ENCODE data around the gene UBR3.

UBR3 gene

DNA sequence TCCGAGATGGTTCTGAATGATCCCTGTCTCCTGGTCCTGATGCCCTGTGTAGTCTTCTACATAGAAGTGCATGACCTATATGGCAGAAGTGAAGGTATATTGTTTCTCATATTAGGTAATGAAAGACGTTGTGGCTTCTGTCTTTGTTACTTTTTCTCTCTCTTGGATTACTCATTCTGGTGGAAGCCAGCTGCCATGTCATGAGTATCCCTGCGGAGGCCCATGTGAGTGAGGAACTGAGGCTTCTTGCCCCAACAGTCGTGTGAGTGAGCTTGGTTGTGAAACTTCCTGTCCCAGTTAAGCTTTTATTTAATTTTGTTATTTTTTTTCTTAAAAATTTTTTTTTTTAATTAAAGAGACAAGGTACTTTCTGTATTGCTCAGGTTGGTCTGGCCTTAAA is 134.7 kb downstream of the UBR3 start:
- Histone ChIP-seq H3K4me3 (ENCODE audit: low read depth in 1 of 2, low read length in 2 of 2) (no peak overlapping the region), H3K27me3 (ENCODE audit: low read depth, low read length) (no peaks in the 10 kb centered on the region), H3K9me3 (ENCODE audit: control insufficient read depth in 1 of 2, low read length in 2 of 2) (peaks cover 0 to 3% of the 10 kb centered on the region in 2 donors), H3K4me1 (ENCODE audit: control insufficient read depth in 1 of 2, insufficient read depth in 2 of 2, low read length in 2 of 2) (no peaks in the 10 kb centered on the region), H3K27ac (ENCODE audit: low read length) (no peak overlapping the region), H3K36me3 (ENCODE audit: control insufficient read depth in 1 of 2, insufficient read depth in 2 of 2, low read length in 2 of 2) (peaks cover 20 to 42% of the 10 kb centered on the region in 2 donors)

DNA sequence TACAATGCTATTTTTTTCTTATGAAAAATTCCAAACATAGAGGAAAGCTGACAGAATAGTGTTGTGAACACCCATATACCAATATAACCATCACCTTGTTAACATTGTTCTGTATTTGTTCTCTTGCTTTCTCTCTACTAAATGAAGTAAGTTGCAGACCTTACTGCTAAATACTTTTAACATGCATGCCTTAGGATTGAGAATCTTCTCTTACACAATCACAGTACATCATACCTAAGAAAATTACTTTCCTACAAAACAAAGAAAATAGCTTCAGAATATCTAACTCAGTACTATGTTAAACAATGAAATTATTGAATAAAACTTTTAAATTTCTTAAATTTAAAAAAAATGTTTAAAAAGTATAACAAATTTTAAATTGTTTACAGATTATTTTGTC is 136.5 kb downstream of the UBR3 start:
- H3K27ac ChIP-seq (ENCODE audit: low read length) = no peak overlapping the region
- peaks cover 13 to 27% of the 10 kb centered on the region in 2 donors for H3K36me3 ChIP-seq (ENCODE audit: control insufficient read depth in 1 of 2, insufficient read depth in 2 of 2, low read length in 2 of 2)

DNA sequence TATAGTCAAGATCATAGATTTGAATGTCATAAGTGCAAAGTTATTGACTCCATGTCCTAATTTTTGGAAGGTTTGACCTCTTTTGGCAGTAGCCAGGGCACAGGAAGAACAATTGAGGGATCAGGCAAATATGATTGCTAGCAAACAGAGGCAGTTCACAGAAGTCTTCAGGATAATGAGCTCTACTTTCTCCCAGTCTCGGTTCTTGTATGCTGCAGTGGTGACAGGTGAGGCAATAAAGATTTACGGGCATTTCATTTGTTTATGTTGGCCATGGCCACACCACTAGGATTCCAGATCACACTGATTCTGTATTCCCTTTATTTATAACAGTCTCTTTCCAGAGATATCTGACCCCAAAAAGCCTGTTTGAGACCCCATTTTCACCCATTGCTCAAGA is 137.5 kb downstream of the UBR3 start:
- H3K36me3 ChIP-seq (ENCODE audit: control insufficient read depth in 1 of 2, insufficient read depth in 2 of 2, low read length in 2 of 2) = peaks cover 6 to 18% of the 10 kb centered on the region in 2 donors
- H3K4me1 ChIP-seq (ENCODE audit: control insufficient read depth in 1 of 2, insufficient read depth in 2 of 2, low read length in 2 of 2) = no peaks in the 10 kb centered on the region
- H3K4me3 ChIP-seq (ENCODE audit: low read depth in 1 of 2, low read length in 2 of 2) = no peak overlapping the region
- H3K9me3 ChIP-seq (ENCODE audit: control insufficient read depth in 1 of 2, low read length in 2 of 2) = no peaks in the 10 kb centered on the region
- H3K27me3 ChIP-seq (ENCODE audit: low read depth, low read length) = no peaks in the 10 kb centered on the region
- H3K27ac ChIP-seq (ENCODE audit: low read length) = no peak overlapping the region

More for the DNA sequence above, 136.5 kb downstream of the UBR3 start:
- Histone ChIP-seq H3K4me3 (ENCODE audit: low read depth in 1 of 2, low read length in 2 of 2) (no peak overlapping the region), H3K27me3 (ENCODE audit: low read depth, low read length) (no peaks in the 10 kb centered on the region), H3K9me3 (ENCODE audit: control insufficient read depth in 1 of 2, low read length in 2 of 2) (peaks cover 0 to 3% of the 10 kb centered on the region in 2 donors), H3K4me1 (ENCODE audit: control insufficient read depth in 1 of 2, insufficient read depth in 2 of 2, low read length in 2 of 2) (no peaks in the 10 kb centered on the region)

DNA sequence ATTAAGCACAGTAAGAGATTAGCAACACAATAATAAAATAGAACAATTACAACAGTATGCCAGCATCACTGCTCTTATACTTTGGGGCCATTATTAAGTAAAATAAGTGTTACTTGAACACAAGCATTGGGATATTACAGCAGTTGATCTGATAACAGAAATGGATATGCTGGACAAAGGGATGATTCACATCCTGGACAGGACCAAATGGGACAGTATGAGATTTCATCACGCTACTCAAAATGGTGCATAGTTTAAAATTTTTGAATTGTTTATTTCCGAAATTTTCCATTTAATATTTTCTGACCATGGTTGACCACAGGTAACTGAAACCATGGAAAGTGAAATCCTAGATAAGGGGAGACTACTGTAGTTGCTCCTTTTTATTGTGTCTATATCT is 138.2 kb downstream of the UBR3 start:
- Histone ChIP-seq H3K4me1 (ENCODE audit: control insufficient read depth in 1 of 2, insufficient read depth in 2 of 2, low read length in 2 of 2) (no peaks in the 10 kb centered on the region), H3K27me3 (ENCODE audit: low read depth, low read length) (no peaks in the 10 kb centered on the region), H3K9me3 (ENCODE audit: control insufficient read depth in 1 of 2, low read length in 2 of 2) (no peaks in the 10 kb centered on the region), H3K36me3 (ENCODE audit: control insufficient read depth in 1 of 2, insufficient read depth in 2 of 2, low read length in 2 of 2) (peaks cover 6 to 15% of the 10 kb centered on the region in 2 donors), H3K27ac (ENCODE audit: low read length) (no peak overlapping the region), H3K4me3 (ENCODE audit: low read depth in 1 of 2, low read length in 2 of 2) (no peak overlapping the region)

DNA sequence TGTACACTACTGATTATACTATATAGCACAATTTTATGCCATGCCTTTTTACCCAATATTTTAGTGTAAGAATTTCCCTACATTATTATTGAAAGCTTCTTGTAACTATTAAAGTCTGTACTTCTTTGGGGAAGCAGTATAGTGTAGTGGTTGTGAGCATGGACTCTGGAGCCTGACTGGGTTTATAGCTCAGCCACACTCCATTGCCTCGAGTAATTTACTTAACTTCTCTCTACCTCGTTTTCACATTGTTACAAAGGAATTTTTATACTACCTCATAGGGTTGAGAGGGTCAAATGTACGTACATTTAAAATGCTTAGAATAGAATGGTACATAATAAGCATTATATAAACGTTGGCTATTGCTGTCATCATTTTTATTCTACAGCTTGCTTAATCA is 139.2 kb downstream of the UBR3 start:
- H3K27me3 ChIP-seq (ENCODE audit: low read depth, low read length) = no peaks in the 10 kb centered on the region
- no peak overlapping the region for H3K27ac ChIP-seq (ENCODE audit: low read length)
- H3K4me1 ChIP-seq (ENCODE audit: control insufficient read depth in 1 of 2, insufficient read depth in 2 of 2, low read length in 2 of 2) = no peaks in the 10 kb centered on the region
- H3K9me3 ChIP-seq (ENCODE audit: control insufficient read depth in 1 of 2, low read length in 2 of 2) = no peaks in the 10 kb centered on the region
- peaks cover 6 to 9% of the 10 kb centered on the region in 2 donors for H3K36me3 ChIP-seq (ENCODE audit: control insufficient read depth in 1 of 2, insufficient read depth in 2 of 2, low read length in 2 of 2)
- no peak overlapping the region for H3K4me3 ChIP-seq (ENCODE audit: low read depth in 1 of 2, low read length in 2 of 2)

DNA sequence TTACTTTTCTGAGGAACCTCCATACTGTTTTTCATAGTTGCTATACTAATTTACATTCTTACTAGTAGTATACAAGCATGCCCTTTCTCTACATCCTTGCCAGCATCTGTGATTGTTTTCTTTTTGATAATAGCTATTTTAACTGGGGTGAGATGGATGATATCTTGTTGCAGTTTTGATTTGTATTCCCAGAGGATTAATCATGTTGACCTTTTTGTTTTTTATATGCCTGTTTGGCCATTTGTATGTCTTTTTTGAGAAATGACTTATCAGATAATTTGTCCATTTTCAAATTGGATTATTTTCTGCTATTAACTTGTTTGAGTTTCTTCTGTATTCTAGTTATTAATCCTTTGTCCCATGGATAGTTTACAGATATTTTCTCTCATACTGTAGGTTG is 141.5 kb downstream of the UBR3 start:
- no peaks in the 10 kb centered on the region for H3K27me3 ChIP-seq (ENCODE audit: low read depth, low read length)
- peaks cover 6% of the 10 kb centered on the region in 2 donors for H3K36me3 ChIP-seq (ENCODE audit: control insufficient read depth in 1 of 2, insufficient read depth in 2 of 2, low read length in 2 of 2)

DNA sequence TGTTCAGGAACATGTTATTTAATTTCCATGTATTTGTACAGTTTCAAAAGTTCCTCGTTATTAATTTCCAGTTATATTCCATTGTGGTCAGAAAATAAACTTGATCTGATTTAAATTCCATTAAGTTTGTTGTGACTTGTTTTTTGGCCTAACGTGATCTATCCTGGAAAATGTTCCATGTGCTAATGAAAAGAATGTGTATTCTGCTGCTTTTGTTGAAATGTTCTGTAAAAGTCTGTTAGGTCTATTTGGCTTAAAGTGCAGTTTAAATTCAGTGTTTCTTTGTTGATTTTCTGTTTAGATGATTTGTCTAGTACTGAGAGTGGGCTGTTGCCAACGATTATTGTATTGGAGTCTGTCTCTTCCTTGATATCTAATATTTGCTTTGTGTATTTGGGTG is 148.0 kb downstream of the UBR3 start:
- H3K4me1 ChIP-seq (ENCODE audit: control insufficient read depth in 1 of 2, insufficient read depth in 2 of 2, low read length in 2 of 2) = no peaks in the 10 kb centered on the region
- H3K27me3 ChIP-seq (ENCODE audit: low read depth, low read length) = no peaks in the 10 kb centered on the region
- H3K9me3 ChIP-seq (ENCODE audit: control insufficient read depth in 1 of 2, low read length in 2 of 2) = peaks cover 8 to 9% of the 10 kb centered on the region in 2 donors
- no peak overlapping the region for H3K4me3 ChIP-seq (ENCODE audit: low read depth in 1 of 2, low read length in 2 of 2)
- H3K27ac ChIP-seq (ENCODE audit: low read length) = no peak overlapping the region
- H3K36me3 ChIP-seq (ENCODE audit: control insufficient read depth in 1 of 2, insufficient read depth in 2 of 2, low read length in 2 of 2) = peaks cover 0 to 25% of the 10 kb centered on the region in 2 donors

More for the DNA sequence above, 141.5 kb downstream of the UBR3 start:
- no peak overlapping the region for H3K27ac ChIP-seq (ENCODE audit: low read length)
- no peak overlapping the region for H3K4me3 ChIP-seq (ENCODE audit: low read depth in 1 of 2, low read length in 2 of 2)
- H3K9me3 ChIP-seq (ENCODE audit: control insufficient read depth in 1 of 2, low read length in 2 of 2) = no peaks in the 10 kb centered on the region
- no peaks in the 10 kb centered on the region for H3K4me1 ChIP-seq (ENCODE audit: control insufficient read depth in 1 of 2, insufficient read depth in 2 of 2, low read length in 2 of 2)

DNA sequence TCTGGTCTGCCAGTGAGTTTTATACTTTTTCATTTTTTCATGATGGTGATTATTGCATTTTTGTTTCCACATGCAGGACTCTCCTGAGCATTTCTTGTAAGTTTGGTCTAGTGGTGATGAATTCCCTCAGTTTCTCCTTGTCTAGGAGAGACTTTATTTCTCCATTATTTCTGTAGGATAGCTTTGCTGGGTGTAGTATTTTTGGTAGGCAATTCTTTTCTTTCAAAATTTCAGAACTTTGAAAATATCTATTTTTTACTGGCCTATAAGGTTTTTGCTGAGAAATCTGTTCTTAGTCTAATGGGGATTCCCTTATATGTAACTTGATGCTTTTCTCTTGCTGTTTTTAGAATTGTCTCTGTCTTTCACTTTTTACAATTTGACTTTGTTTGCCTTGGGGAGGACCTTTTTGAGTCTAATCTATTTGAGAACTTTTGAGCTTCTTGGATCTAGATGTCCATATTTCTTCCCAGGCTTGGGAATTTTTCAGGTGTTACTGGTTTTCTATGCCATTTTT is 149.1 kb downstream of the UBR3 start:
- Histone ChIP-seq H3K27me3 (ENCODE audit: low read depth, low read length) (no peaks in the 10 kb centered on the region), H3K27ac (ENCODE audit: low read length) (no peak overlapping the region), H3K4me3 (ENCODE audit: low read depth in 1 of 2, low read length in 2 of 2) (no peak overlapping the region), H3K4me1 (ENCODE audit: control insufficient read depth in 1 of 2, insufficient read depth in 2 of 2, low read length in 2 of 2) (no peaks in the 10 kb centered on the region), H3K36me3 (ENCODE audit: control insufficient read depth in 1 of 2, insufficient read depth in 2 of 2, low read length in 2 of 2) (peaks cover 0 to 25% of the 10 kb centered on the region in 2 donors), H3K9me3 (ENCODE audit: control insufficient read depth in 1 of 2, low read length in 2 of 2) (peaks cover 8 to 9% of the 10 kb centered on the region in 2 donors)

DNA sequence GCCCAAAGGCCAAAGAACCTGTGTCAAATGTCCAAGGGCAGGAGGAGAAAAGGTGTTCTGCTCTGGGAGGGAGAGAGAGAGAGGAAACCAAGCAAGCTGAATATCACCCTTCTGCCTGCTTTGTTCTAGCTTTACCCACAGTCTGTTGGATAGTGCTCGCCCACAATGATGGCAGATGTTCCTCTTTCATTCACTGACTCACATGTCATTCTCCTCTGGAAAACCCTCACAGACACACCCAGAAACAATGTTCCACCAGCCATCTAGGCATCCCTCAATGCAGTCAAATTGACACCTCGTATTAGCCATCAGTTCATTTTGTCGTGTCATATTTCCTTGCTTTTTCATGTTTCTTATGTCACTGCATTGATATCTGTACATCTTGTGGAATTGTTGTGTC is 150.3 kb downstream of the UBR3 start:
- H3K4me1 ChIP-seq (ENCODE audit: control insufficient read depth in 1 of 2, insufficient read depth in 2 of 2, low read length in 2 of 2) = no peaks in the 10 kb centered on the region
- H3K4me3 ChIP-seq (ENCODE audit: low read depth in 1 of 2, low read length in 2 of 2) = no peak overlapping the region
- H3K27me3 ChIP-seq (ENCODE audit: low read depth, low read length) = no peaks in the 10 kb centered on the region
- no peak overlapping the region for H3K27ac ChIP-seq (ENCODE audit: low read length)
- peaks cover 0 to 25% of the 10 kb centered on the region in 2 donors for H3K36me3 ChIP-seq (ENCODE audit: control insufficient read depth in 1 of 2, insufficient read depth in 2 of 2, low read length in 2 of 2)
- H3K9me3 ChIP-seq (ENCODE audit: control insufficient read depth in 1 of 2, low read length in 2 of 2) = peaks cover 8 to 9% of the 10 kb centered on the region in 2 donors

DNA sequence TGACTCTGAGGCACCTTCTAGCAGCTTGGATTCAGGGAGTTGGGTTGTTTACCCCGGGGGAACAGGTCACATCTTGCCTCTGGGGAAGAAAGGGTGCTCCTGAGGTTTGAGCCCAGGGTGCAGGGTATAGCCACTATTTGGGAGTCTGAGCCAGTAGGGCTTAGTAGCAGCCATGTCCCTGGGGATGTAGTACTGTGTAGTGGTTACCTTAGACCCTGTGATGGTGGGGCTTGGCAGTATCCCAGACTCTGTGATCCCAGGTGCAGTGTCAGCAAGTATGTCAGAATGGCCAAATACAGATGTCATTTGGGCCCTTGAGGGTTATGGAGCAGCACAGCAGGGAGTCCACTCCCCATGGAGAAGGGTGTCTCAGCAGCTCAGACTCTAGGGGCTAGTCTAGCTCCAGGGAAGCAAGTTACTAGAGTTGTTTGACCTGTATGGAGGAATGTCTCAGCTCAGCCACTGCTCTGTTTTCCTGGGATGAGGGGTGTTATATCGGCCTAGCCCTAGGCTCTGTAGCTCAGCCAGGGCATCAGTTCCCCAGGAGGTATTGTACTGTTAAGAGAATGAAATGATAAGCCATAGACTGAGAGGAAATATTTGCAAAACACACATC is 151.3 kb downstream of the UBR3 start:
- Histone ChIP-seq H3K36me3 (ENCODE audit: control insufficient read depth in 1 of 2, insufficient read depth in 2 of 2, low read length in 2 of 2) (peaks cover 0 to 28% of the 10 kb centered on the region in 2 donors), H3K27ac (ENCODE audit: low read length) (no peak overlapping the region), H3K9me3 (ENCODE audit: control insufficient read depth in 1 of 2, low read length in 2 of 2) (peaks cover 8 to 9% of the 10 kb centered on the region in 2 donors), H3K4me3 (ENCODE audit: low read depth in 1 of 2, low read length in 2 of 2) (no peak overlapping the region), H3K4me1 (ENCODE audit: control insufficient read depth in 1 of 2, insufficient read depth in 2 of 2, low read length in 2 of 2) (no peaks in the 10 kb centered on the region), H3K27me3 (ENCODE audit: low read depth, low read length) (no peaks in the 10 kb centered on the region)

DNA sequence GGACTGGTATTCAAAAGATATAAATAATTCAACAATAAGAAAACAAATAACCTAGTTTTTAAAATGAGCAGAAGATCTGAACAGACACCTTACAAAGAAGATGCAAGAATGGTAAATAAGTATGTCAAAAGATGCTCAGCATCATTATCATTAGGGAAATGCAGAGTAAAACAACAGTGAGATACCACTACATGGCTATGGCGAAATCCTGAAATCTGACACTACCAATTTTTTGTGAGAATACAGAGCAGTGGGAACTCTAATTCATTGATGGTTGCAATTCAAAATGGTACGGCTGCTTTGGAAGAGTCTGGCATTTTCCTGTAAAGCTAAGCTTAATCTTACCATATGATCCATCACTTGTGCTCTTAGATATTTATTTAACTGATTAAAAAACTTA is 151.8 kb downstream of the UBR3 start:
- Histone ChIP-seq H3K36me3 (ENCODE audit: control insufficient read depth in 1 of 2, insufficient read depth in 2 of 2, low read length in 2 of 2) (peaks cover 0 to 28% of the 10 kb centered on the region in 2 donors), H3K27ac (ENCODE audit: low read length) (no peak overlapping the region), H3K27me3 (ENCODE audit: low read depth, low read length) (no peaks in the 10 kb centered on the region), H3K4me3 (ENCODE audit: low read depth in 1 of 2, low read length in 2 of 2) (no peak overlapping the region), H3K4me1 (ENCODE audit: control insufficient read depth in 1 of 2, insufficient read depth in 2 of 2, low read length in 2 of 2) (no peaks in the 10 kb centered on the region), H3K9me3 (ENCODE audit: control insufficient read depth in 1 of 2, low read length in 2 of 2) (peaks cover 8 to 9% of the 10 kb centered on the region in 2 donors)

DNA sequence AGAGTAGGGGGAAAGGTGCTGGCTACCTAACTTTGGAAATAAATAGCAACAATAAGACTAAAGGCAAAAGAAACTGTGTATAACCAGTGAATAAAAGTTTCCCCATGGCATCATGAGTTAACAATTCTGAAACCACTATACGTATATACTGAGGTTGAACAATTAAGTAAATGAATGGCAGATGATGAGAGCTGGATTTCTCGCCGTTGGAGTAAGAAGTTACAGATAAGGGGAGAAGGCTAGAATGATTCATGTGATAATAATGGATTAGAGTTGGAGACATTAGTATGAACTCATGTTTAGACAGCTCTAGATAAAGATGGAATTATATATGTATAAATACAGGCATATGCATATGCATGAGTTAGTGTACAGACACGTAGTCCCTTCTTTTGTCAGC is 152.7 kb downstream of the UBR3 start:
- peaks cover 8 to 9% of the 10 kb centered on the region in 2 donors for H3K9me3 ChIP-seq (ENCODE audit: control insufficient read depth in 1 of 2, low read length in 2 of 2)

More for the DNA sequence above, 152.7 kb downstream of the UBR3 start:
- H3K27ac ChIP-seq (ENCODE audit: low read length) = no peak overlapping the region
- H3K4me1 ChIP-seq (ENCODE audit: control insufficient read depth in 1 of 2, insufficient read depth in 2 of 2, low read length in 2 of 2) = no peaks in the 10 kb centered on the region
- H3K36me3 ChIP-seq (ENCODE audit: control insufficient read depth in 1 of 2, insufficient read depth in 2 of 2, low read length in 2 of 2) = peaks cover 0 to 28% of the 10 kb centered on the region in 2 donors
- no peak overlapping the region for H3K4me3 ChIP-seq (ENCODE audit: low read depth in 1 of 2, low read length in 2 of 2)
- H3K27me3 ChIP-seq (ENCODE audit: low read depth, low read length) = no peaks in the 10 kb centered on the region

All from muscle layer of duodenum (tissue), 2 donors.